GM19099 (cell line): Measurements from ENCODE around the gene PON3.

Source experiments
- POLR2A ChIP-seq: IDR thresholded peaks from 3 replicates; pipeline ENCODE4 v1.6.1; 2011; ENCODE audit warnings: low read depth; ENCODE audit not compliant: insufficient read length; ENCODE audit errors: extremely low read depth

Gene PON3

DNA sequence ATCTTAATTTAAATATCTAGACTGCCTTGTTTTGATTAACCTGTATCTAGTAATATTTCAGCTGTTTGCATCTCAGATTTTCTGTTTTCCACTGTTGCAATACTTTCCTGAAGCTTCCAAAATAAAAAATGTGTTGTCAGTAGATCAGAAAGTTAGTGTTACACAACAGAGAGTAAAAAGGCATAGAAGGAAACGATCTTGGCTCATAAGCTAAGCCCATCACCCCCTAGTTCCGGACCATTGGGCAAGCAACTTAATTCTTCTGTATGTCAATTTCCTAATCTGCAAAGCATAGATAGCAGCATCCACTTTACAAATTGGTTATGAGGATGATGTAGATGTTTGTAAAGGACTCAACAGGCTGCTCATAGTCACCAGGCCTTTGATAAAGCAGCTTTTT, 4.4 kb downstream of the PON3 start:
- TF ChIP-seq POLR2A, result no peak

DNA sequence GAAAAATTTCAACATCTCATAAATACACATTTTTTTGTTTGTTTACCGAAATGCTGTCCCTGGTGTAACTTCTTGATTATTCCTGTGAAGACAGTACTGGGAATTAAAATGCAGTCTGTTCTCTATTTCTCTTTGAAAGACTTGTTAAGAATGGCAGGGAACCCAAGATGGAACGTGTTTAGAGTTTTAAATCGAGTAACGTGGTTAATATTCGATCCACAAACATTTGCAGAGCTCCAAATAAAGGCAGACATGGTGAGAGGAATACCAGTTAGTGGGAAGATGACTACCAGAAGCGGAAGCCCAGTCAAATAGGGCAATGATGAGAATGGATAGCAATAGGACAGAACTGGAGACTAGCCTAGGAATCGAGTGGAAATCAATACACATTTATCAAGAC, 6.7 kb downstream of the PON3 start:
- TF ChIP-seq POLR2A, result no peak

- no peak for TF ChIP-seq POLR2A
These were observed 19.4 kb downstream of the PON3 start for GRCh38 chr7:95376632-95377400.

- no peak for TF ChIP-seq POLR2A
These were observed 20.5 kb downstream of the PON3 start for GRCh38 chr7:95375591-95376257.

DNA sequence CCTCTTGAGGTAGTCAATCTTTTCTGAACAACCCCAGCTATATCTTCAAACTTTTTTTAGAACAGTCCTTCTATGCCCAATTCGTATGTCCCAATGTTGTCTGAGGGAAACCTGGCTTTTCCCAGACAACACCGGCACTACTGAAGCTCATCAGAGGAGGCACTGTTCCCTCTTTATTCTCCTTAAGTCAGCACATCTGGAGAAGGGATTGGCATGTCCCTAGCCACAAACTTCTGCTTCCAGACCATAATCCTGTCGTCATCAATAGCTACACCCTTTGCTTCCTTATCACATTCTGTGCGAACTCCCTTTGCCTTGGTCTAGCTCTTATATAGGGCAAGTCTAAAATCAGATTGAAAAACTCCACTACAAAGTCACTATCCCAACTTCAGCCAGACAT, 22.9 kb downstream of the PON3 start:
- no peak for TF ChIP-seq POLR2A

DNA sequence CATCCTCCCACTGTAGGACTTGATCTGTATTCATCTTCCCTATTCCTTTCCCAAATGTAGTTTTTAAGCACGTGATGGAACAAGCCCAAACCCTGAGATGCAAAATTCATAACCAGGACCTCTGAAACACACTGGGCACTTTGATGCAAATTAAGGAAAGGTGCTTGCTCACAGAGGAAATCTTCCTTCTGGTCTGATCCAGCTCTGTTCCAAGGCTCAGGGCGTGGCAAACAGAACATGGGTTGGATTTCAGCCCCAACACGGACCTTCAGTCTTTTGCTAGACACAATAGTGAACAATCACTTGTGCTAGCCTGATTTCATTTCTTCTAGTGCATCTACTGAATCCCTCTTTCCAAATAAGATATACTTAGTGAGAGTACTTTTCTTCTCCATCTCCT, 27.9 kb downstream of the PON3 start:
- TF ChIP-seq POLR2A, result no peak

- TF ChIP-seq POLR2A, result no peak
These were observed 28.6 kb downstream of the PON3 start for GRCh38 chr7:95367606-95368005.

DNA sequence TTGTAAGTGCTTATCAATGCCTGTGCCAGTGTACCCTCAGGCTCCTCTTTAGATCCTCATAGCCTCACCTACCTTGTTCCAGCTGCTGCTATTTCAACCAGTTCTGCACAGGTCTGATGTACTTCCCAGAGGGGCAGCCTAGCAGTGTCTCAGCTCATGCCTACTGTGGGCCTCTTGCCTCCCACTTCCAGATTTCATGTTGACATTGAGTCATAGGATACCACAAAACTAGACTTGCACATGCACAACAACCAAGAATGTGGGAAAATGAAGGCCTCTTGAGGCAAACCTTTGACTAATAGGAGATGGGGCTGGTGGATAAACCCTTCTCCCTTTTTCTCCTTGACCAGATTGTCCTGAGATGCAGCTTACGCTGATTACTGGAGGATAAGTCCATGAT, 31.0 kb downstream of the PON3 start:
- no peak for TF ChIP-seq POLR2A

GRCh38 chr7:95357623-95358022, 38.6 kb downstream of the PON3 start:
- no peak for TF ChIP-seq POLR2A

GRCh38 chr7:95342642-95343307, 53.4 kb downstream of the PON3 start:
- no peak for TF ChIP-seq POLR2A

DNA sequence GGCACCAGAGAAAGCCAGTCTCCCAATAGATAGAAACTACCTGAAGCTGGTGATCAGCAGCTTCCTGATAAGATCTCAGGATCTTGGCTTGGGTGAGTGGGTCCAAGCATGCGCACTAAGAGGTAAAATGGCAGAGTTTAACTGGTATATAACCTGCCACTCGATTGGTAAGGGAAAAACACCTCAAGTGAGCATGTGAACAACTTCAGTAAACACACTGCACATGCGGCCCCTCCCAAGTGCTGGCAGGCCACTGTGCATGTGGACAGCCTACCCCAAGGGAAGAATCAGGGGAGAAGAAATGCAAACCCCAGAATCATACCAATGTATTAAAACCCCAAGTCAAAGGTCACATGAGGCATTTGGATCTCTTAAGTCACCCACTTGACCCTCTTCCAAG, 54.1 kb downstream of the PON3 start:
- no peak for TF ChIP-seq POLR2A

- TF ChIP-seq POLR2A, result no peak
These were observed 55.7 kb downstream of the PON3 start for GRCh38 chr7:95340491-95340890.

- no peak for TF ChIP-seq POLR2A
These were observed 57.3 kb downstream of the PON3 start for GRCh38 chr7:95338832-95339231.

GRCh38 chr7:95335093-95335492, 61.1 kb downstream of the PON3 start:
- TF ChIP-seq POLR2A, result no peak

DNA sequence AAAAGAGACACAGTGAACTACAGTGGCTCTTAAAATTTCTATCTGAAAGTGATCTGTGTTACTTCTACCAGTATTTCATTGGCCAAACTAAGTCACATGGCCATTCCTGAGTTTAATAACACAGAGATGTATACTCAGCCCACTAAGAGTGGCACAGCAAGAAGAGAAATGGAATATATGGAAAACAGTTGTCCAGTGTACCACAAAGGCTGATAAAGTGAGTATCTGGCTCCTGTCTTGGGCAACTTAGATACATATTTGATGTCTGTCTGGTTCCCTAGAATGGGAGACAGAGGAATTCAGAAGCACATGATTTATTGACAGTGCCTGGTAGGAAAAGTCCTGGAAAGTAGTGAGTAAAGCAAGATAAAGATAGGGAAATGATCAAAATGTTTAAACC, 61.7 kb downstream of the PON3 start:
- TF ChIP-seq POLR2A, result no peak

GRCh38 chr7:95330961-95331337, 65.2 kb downstream of the PON3 start:
- TF ChIP-seq POLR2A, result no peak

DNA sequence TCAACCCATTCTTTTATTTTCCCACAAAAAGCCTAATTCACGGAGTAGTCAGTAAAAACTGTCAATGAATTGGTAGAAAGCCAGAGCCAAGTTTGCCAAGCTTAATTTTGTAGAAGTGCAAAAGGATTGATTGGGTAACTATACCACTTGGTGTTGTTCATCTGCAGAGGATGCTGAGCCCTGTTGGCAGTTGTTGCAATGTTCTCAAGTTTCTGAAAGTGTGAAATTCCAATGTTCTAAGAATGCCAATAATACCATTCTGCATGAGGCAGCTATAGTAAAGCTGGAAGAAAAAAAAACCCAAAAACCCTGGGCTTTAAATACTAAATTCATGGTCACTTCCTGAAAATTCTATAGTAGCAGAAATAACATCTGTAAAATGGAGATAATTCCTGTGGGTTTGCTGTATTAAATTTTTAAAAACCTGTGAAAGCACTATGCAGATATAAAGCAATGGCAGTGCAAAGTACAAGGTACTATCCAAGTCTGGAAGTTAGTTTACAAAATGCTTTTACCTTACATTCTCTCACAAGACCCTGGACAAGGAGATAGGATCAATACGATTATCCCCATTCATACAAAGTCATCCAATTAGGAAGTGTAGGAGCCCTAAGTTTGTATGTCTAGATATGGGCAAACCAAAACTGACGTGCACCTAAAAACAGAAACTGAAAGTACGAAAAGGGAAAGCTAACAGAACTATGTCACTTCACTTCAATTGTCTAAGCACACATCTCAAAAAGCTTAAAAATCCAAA, 65.8 kb downstream of the PON3 start:
- TF ChIP-seq POLR2A, result no peak
